Measurements from ENCODE around the gene ERN1.

Gene ERN1

DNA sequence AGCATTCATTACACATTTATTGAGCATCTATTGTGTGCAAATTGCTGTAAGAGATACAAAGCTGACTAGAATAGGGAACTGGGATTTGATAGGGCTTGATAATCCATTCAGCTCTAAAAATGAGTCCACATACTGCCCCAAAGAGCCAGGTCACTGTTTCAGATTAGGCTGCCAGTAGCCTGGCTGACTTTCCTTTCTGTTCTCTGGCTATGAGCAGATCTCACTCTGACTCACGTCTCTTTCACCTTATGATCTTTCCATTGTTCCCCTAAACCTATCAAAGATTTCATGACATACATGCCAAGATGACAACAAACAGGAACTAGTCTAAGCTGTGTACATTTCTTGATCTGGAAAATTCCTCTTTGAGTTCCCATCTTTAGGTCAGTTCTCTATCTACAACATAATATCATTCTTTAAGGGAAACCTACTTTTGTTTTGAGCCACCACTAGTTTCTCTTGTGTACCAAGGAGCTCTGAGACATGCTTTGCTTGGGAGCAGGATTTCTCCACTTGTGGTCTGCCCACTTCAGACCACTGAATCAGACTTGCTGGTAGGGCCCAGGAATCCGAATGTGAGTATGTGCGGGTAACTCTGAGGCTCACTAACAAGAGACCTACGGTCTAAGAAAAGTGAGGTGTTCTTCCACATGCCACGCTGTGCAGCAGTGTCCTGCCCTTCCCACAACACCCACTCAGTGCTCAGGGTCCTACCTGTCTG, 68.6 kb downstream of the ERN1 start:
- no peak for DNase-seq (ENCODE audit: low read depth, low spot score)

GRCh38 chr17:64060331-64060730, 69.6 kb downstream of the ERN1 start:
- DNase-seq (ENCODE audit: low read depth, low spot score): no peak

DNA sequence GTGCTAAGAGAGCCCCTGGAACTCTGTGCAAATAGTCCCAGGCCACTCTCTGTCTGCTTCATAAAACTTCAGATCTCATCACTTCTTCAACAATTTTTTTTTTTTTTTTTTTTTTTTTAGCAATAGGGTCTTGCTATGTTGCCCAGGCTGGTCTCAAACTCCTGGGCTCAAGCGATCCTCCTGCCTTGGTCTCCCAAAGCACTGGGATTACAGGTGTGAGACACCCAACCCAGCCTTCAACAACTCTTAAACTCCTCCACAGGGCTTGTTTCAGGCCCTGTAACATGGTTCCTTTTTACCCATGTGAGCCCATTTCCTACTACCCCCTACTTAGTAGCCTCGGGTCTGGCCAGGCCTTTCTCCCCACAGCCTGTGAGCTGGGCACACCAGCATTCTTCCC, 70.2 kb downstream of the ERN1 start:
- DNase-seq (ENCODE audit: low read depth, low spot score): no peak

GRCh38 chr17:64058621-64059020, 71.3 kb downstream of the ERN1 start:
- DNase-seq (ENCODE audit: low read depth, low spot score): no peak

- no peak for DNase-seq (ENCODE audit: low read depth, low spot score)
Observed at GRCh38 chr17:64057701-64058263, 72.2 kb downstream of the ERN1 start.

- no peak for DNase-seq (ENCODE audit: low read depth, low spot score)
Observed at GRCh38 chr17:64056269-64057005, 73.5 kb downstream of the ERN1 start.

GRCh38 chr17:64055183-64056142, 74.5 kb downstream of the ERN1 start:
- DNase-seq (ENCODE audit: low read depth, low spot score): no peak

DNA sequence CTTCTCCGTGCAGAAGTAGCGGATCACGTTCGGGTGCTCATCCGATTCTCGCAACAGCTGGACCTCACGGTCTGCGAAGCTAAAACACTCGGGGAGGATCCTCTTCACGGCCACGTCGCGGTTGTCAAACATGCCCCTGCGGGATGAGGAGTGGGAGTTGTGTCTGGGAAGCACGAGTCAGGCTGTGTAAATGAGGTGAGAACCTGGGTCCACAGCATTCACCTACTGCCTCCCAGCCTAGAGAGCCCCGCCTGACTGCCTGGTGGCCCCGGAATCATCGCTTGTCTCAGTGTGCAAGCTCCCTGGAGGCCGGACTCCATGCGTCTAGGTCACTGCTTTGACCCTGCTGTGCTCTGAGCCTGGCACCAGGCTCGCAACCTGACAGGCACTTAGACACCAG, 75.6 kb downstream of the ERN1 start:
- no peak for DNase-seq (ENCODE audit: low read depth, low spot score)

DNA sequence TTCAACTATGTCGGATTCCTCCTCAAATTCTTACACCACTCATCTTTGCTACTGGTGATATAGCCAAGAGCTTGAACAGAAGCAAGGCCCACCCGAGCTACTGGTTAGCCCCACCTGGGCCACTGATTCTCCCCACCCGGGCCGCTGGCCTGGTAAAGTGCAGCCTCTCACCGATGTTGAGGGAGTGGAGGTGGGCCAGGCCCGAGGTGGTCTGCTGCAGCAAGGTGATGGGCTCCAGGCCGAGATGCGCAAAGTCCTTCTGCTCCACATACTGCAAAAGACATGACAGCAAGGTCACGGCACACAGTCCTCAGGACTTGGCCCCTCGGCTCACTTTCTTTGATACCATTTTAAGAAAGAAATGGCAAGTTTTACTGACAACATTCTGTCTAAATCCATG, 76.8 kb downstream of the ERN1 start:
- DNase-seq (ENCODE audit: low read depth, low spot score): no peak

GRCh38 chr17:64051153-64051552, 78.8 kb downstream of the ERN1 start:
- no peak for DNase-seq (ENCODE audit: low read depth, low spot score)

- DNase-seq (ENCODE audit: low read depth, low spot score): no peak
Observed at GRCh38 chr17:64048805-64049204, 81.1 kb downstream of the ERN1 start.

DNA sequence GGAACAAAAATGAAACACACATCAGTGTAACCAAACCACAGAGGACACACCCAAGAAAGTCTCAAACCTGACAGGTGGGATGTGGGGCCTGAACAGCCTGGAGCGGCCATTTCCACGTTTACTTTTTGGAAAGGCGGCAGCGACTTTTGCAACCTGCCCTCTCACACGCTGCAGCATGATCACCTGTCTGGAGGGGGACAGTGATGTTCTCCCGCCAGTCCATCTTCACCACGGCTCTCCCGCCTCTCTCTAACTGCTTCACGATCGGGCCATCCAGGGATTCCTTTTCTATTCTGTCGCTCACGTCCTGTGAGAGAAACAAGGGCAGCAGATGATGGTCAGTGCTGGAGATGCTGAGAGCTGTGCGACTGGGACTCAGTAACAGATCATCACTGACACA, 84.8 kb downstream of the ERN1 start:
- DNase-seq (ENCODE audit: low read depth, low spot score): no peak

DNA sequence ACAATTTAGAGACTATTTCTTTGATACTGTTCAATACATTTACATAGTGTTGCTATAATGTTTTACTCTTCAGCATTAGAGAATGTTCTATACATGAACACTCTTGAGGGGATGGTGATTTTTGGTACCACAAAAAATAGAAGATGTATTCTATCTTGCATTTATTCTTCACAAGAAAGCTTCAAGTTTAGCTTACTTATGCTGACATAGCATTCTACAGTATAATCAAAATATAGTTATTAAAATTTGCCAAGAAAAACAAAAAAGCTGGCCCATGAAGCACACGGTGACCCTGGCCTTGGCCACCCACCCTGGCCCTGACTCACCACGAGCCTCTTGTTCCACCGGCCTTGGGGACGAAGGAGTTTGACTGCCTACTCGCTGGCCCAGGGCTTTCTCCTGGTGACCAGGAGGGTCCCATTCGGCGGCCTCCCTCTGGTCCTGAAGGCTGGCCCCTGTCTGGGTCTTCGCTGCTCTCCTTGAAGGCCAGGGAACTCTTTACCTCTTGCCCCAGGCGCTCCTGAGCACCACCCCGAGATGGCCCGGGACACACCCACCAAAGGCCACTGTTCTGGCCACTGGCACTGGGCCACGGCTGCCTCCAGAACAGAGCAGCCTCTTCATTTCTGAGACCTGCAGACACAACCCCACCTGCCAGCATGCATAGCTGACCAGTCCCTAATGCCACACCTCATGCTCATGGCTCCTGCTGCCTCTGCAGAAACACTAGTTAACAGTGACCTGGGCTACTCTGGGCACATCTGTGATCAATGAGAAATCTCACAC, 87.1 kb downstream of the ERN1 start:
- no peak for DNase-seq (ENCODE audit: low read depth, low spot score)

- DNase-seq (ENCODE audit: low read depth, low spot score): no peak
Observed at GRCh38 chr17:64041912-64042311, 88.0 kb downstream of the ERN1 start.

- no peak for DNase-seq (ENCODE audit: low read depth, low spot score)
Observed at GRCh38 chr17:64040206-64040605, 89.7 kb downstream of the ERN1 start.

GRCh38 chr17:64039106-64039400, 90.9 kb downstream of the ERN1 start:
- no peak for DNase-seq (ENCODE audit: low read depth, low spot score)

DNA sequence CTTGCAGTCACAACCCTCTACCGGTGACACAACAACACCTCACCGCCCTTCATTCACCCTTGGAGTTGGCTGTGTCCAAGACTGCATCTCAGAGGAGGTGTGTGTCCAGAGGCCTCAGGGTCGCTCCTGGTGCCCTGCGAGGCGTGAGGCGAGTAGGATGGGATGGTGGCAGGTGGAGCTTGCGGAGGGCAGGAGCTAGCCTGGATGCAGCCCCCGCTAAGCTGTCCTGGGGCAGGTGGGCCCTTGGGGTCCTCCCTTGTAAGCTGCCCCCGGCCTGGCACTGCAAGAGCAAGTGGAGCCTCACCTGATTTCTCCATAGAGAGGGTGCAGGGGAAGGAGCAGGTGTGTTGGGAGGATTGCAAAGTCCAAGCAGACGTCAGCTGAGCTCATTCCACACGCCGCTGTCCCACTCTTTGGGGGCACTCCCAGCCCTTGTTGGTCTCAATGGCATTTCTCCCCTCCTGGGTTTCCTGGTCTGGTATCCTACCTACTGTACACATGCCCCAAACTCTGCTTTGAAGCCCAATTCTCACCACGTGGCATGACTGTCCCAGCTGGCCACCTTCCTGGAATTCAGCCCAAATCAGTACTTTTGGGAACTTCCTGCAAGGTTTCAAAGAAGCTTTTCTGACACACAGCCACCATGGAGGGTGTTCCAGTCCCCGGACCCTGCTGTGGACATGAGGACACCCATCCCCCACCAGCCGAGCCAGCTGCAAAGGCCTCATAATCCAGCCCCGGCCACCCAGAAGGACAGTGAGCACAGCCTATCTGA, 91.4 kb downstream of the ERN1 start:
- no peak for DNase-seq (ENCODE audit: low read depth, low spot score)

DNA sequence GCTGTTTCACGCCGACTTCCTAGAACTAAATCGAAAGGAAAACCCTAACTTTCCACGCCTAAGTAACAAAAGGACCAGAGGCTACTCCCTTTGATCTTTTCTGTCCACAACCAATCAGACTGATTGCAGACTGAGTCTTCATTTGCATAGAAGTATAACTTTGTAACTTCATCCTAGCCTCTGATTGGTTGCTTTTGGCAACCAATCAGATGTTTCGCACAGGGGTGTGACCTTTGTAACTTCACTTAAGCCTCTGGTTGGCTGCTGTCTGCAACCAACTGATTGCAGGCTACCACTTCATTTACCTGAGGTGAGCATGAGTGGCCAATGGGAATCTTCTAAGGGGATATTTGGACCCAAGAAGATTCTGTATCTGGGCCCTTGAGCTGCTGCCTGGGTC, 92.1 kb downstream of the ERN1 start:
- no peak for DNase-seq (ENCODE audit: low read depth, low spot score)

GRCh38 chr17:64037180-64037579, 92.8 kb downstream of the ERN1 start:
- no peak for DNase-seq (ENCODE audit: low read depth, low spot score)

DNA sequence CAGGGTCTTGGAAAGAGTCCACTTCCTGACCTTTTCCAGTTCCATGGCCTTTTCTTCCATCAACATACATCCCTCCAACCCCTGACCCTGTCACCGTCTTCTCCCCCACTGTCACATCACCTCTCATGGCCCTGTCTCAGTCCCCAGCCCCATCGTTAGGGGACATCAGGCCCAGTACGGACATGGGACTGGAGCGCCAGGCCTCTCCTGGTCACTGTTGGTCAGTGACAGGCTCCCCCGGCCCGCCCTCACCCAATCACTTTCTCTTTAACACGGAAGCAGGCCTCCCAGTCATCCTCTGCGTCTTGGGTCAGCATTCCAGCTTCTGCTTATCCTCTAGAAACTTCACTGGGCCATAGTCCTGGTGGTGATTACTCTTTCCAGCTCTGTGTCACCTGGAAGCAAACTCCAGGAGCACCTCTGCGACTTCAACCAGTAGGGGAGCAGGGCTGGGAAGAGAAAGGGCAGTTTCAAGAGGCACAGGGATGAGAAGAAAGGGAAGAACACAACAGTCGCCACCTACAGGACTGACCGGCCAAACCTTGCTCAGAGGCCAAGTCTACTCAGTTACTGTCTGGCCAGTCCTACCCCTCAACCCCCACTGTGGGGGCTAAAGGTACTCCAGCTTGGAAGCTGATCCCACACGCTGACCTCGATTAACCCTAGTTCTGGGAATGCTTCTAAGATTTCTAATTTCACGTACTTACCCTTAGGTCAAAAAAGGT, 93.6 kb downstream of the ERN1 start:
- no peak for DNase-seq (ENCODE audit: low read depth, low spot score)
